Ramos (cell line): ENCODE measurements around the gene FOXR1.

Experiments used
- in situ Hi-C: fragments of 300-500 bp; cut with MboI; formaldehyde crosslinking; loops from one replicate; pipeline ENCODE4 v1.14.3; 2022; ENCODE audit warnings: low sequenced_read_pairs; ENCODE audit not compliant: unreplicated experiment

Gene FOXR1

GRCh38 chr11:119024430-119025098 is 53.0 kb downstream of the FOXR1 start:
- in situ Hi-C loops, result no loop called here

GRCh38 chr11:119025099-119025473 is 53.5 kb downstream of the FOXR1 start:
- in situ Hi-C loops, result no loop called here

- in situ Hi-C loops, result no loop called here
Measured at GRCh38 chr11:119025541-119025940, 54.0 kb downstream of the FOXR1 start.

DNA sequence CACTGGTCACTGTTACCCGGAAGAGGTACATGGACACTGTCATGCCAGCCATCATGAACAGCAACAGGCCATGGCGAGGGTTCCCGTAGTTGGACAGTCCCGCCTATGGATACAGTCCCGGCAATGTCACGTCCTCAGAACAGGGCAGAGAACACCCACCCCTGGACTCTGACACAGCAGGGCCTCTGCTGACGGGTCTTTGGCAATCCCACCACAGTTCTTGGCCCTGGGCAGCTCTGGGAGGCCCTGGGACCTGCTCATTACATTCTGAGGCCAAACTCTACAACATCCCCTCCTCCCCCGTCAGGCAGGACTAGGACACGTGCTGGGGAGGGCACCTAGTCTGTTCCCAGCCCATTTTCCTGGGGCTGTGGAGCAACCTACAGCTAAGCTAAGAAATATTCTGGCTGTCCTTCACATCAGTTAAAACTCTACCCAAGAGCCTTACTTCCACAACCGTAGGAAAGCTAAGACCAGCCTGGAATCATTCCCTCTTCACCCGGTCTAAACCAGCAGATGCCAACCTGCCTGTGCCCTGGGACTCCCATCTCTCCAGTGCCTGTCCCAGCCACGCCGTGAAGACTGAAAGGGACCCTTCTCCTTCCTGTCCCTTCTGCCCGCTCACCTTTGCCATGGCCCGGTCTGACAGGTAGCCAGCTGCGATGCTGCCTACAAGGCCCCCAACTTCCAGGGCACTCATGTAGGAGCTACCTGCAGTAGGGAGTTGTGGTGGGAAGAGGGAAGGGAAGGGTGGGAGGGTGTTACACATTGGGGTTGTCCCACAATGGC is 54.6 kb downstream of the FOXR1 start:
- in situ Hi-C loops, result no loop called here

GRCh38 chr11:119026970-119027369 is 55.4 kb downstream of the FOXR1 start:
- in situ Hi-C loops, result no loop called here

GRCh38 chr11:119027561-119028345 is 56.2 kb downstream of the FOXR1 start:
- in situ Hi-C loops, result no loop called here

GRCh38 chr11:119028346-119029068 is 56.9 kb downstream of the FOXR1 start:
- in situ Hi-C loops, result no loop called here

GRCh38 chr11:119029069-119029339 is 57.4 kb downstream of the FOXR1 start:
- in situ Hi-C loops, result no loop called here

- in situ Hi-C loops, result no loop called here
Measured at GRCh38 chr11:119029340-119030028, 57.9 kb downstream of the FOXR1 start.

DNA sequence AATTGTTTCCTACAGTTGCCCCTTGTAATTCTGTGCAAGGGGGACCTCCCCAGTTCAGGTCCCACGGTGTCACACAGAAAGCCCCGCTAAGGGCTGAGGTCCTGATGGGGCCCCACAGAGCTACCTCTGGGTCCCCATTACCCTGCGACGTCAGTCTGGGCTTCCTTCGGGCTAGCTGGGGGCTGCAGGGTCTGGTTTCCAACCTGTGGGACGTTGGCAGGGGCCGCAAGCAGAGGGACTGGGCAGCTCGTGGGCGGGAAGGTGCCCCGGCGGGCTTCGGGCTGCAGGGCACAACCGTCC is 58.4 kb downstream of the FOXR1 start:
- in situ Hi-C loops, result no loop called here

DNA sequence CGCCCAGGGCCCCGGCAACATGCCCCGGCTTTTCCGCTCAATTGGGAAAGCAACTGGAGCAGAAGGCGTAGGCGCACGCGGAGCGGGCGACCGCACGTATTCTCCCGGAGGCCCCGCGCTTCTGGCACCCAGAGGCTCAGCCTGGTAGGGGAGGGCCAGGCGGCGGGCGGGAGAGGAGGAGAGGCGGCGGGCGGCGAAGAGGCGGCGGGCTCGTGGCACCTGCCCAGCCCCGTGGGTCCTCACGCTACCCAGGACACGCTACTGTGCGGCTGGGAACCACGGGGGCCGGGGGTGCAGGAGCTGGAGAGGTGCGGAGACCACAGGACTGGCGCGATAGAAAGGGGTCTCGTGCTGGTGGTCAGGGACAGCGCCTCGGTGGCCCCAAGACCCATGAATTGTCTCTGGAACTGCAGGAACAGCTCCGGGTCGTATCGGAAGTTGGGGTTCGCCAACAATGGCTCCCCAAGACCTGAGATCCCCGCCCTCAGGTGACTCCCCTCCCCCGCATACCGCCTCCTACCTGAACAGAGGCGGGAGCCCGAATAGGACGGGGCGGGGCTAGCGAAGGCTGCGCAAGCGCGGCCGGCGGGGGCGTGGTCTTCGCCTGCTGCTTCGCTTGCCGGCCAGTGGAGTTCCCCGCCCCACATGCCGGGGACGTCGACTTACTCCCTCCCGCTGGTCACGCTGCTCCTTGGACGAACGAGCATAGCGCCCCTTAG is 58.9 kb downstream of the FOXR1 start, which contains the start of gene SLC37A4:
Gene SLC37A4 (minus strand): TSS at position 549 of the 719 bp plus-strand sequence.
- in situ Hi-C loops, result no loop called here
